HepG2 (cell line): ENCODE data around the gene RFXANK. TPM values are rescaled to one million over a fixed set of nuclear protein-coding genes. Genes with fewer than 3 reads are reported as not detected.

Experiments used
- ATF7-NPFF ChIP-seq: sonication (generic); formaldehyde crosslinking; IDR thresholded peaks from 2 replicates; pipeline ENCODE4 v1.8.1; 2023; ENCODE audit warnings: mild to moderate bottlenecking, low read depth, missing genetic modification reagents, moderate library complexity
- BCL6 ChIP-seq: IDR thresholded peaks from 2 replicates; pipeline ENCODE4 v1.6.1; 2016; ENCODE audit warnings: missing genetic modification reagents, missing compliant biosample characterization
- KDM3A ChIP-seq: IDR thresholded peaks from 2 replicates; pipeline ENCODE4 v1.6.1; 2018; ENCODE audit warnings: low read depth, missing compliant biosample characterization
- NR1H2 ChIP-seq: sonication (generic); formaldehyde crosslinking; IDR thresholded peaks from 2 replicates; pipeline ENCODE4 v1.8.1; 2022; ENCODE audit warnings: low read depth, missing genetic modification reagents, borderline replicate concordance
- NR2F6 ChIP-seq, 2 experiments: IDR thresholded peaks; 2 replicates each; pipeline ENCODE4 v1.6.1; 2016; ENCODE audit warnings: antibody characterized with exemption in 1 of 2, mild to moderate bottlenecking in 1 of 2
- SAP130 ChIP-seq: IDR thresholded peaks from 2 replicates; pipeline ENCODE4 v1.6.1; 2016; ENCODE audit warnings: low read depth
- UBTF ChIP-seq: sonication (generic); formaldehyde crosslinking; IDR thresholded peaks from 2 replicates; pipeline ENCODE4 v1.4.0; 2020; ENCODE audit warnings: mild to moderate bottlenecking, missing genetic modification reagents
- ZMYM4 ChIP-seq: sonication (generic); formaldehyde crosslinking; IDR thresholded peaks from 2 replicates; pipeline ENCODE4 v1.8.1; 2023; ENCODE audit warnings: mild to moderate bottlenecking, missing genetic modification reagents
- ZNF225 ChIP-seq: sonication (generic); formaldehyde crosslinking; IDR thresholded peaks from 2 replicates; pipeline ENCODE4 v1.4.0; 2020; ENCODE audit warnings: mild to moderate bottlenecking, missing genetic modification reagents
- ZNF230 ChIP-seq: sonication (generic); formaldehyde crosslinking; IDR thresholded peaks from 2 replicates; pipeline ENCODE4 v1.4.0; 2020; ENCODE audit warnings: mild to moderate bottlenecking, missing genetic modification reagents
- ZNF329 ChIP-seq: sonication (generic); formaldehyde crosslinking; IDR thresholded peaks from 2 replicates; pipeline ENCODE4 v1.9.0; 2021; ENCODE audit warnings: low read depth, mild to moderate bottlenecking, missing genetic modification reagents
- ZNF441 ChIP-seq: sonication (generic); formaldehyde crosslinking; IDR thresholded peaks from 2 replicates; pipeline ENCODE4 v1.7.0; 2021; ENCODE audit warnings: missing genetic modification reagents, borderline replicate concordance
- ZNF468 ChIP-seq: sonication (generic); formaldehyde crosslinking; IDR thresholded peaks from 2 replicates; pipeline ENCODE4 v1.8.0; 2022; ENCODE audit warnings: mild to moderate bottlenecking, moderate library complexity, missing genetic modification reagents
- ZNF567 ChIP-seq: sonication (generic); formaldehyde crosslinking; IDR thresholded peaks from 2 replicates; pipeline ENCODE4 v1.8.1; 2023; ENCODE audit warnings: mild to moderate bottlenecking, missing genetic modification reagents, borderline replicate concordance
- ZNF614 ChIP-seq: IDR thresholded peaks from 2 replicates; pipeline ENCODE4 v1.6.1; 2018; ENCODE audit warnings: missing biosample characterization, missing genetic modification reagents, inconsistent platforms, borderline replicate concordance
- ZNF749 ChIP-seq: sonication (generic); formaldehyde crosslinking; IDR thresholded peaks from 2 replicates; pipeline ENCODE4 v1.8.0; 2022; ENCODE audit warnings: mild to moderate bottlenecking, missing genetic modification reagents, moderate library complexity, borderline replicate concordance
- polyA plus RNA-seq, 8 experiments: library from polyadenylated mRNA; depleted of rRNA in 3 of 8; stranded (reverse) in 7 of 8; unstranded in 1 of 8; fragments of >200 nt; fragmentation: Illumina TruSeq in 4 of 8; extraction: Trizol in 4 of 8; gene quantifications; 2 replicates each; pipeline versions ENCODE4 v1.2.1 to v1.2.3, GENCODE V29; 2011 to 2016; ENCODE audit warnings: low read depth in 4 of 8, missing spikeins in 1 of 8, mixed read lengths in 1 of 8; ENCODE audit not compliant: insufficient read depth in 1 of 8
- total RNA-seq, 5 experiments: library from RNA; depleted of rRNA; stranded (reverse); fragments of >200 nt; fragmentation: Illumina TruSeq; extraction: Trizol; gene quantifications; 2 replicates each; pipeline ENCODE4 v1.2.3, GENCODE V29; 2016; ENCODE audit warnings: low read depth in 1 of 5
- TF ChIP-seq, protein P1 (sequence below), 2 experiments: sonication (generic) in 1 of 2; formaldehyde crosslinking in 1 of 2; IDR thresholded peaks; 2 replicates each; pipeline versions ENCODE4 v1.4.0 to v1.6.1; 2018 to 2020; ENCODE audit warnings: missing genetic modification reagents in 2 of 2, borderline replicate concordance in 1 of 2, low read depth in 1 of 2, mild to moderate bottlenecking in 1 of 2, missing biosample characterization in 1 of 2
- TF ChIP-seq, protein P2 (sequence below): sonication (generic); formaldehyde crosslinking; IDR thresholded peaks from 2 replicates; pipeline ENCODE4 v1.5.1; 2020; ENCODE audit warnings: missing genetic modification reagents, mild to moderate bottlenecking, borderline replicate concordance
- TF ChIP-seq, protein P3 (sequence below): sonication (generic); formaldehyde crosslinking; IDR thresholded peaks from 2 replicates; pipeline ENCODE4 v1.4.0; 2020; ENCODE audit warnings: missing genetic modification reagents, borderline replicate concordance
- TF ChIP-seq, protein P4 (sequence below): sonication (generic); formaldehyde crosslinking; IDR thresholded peaks from 2 replicates; pipeline ENCODE4 v1.4.0; 2020; ENCODE audit warnings: low read depth, mild to moderate bottlenecking, missing genetic modification reagents

RFXANK gene
- total and polyA plus RNA-seq, 2 of the 13 experiments (the other 11 are each of a cell fraction or from before 2014, with no cell fraction given): 49.9 to 80.7 TPM

GRCh38 chr19:19214892-19215291 is 22.8 kb downstream of the RFXANK start (continued):
- TF ChIP-seq, protein P1, sequence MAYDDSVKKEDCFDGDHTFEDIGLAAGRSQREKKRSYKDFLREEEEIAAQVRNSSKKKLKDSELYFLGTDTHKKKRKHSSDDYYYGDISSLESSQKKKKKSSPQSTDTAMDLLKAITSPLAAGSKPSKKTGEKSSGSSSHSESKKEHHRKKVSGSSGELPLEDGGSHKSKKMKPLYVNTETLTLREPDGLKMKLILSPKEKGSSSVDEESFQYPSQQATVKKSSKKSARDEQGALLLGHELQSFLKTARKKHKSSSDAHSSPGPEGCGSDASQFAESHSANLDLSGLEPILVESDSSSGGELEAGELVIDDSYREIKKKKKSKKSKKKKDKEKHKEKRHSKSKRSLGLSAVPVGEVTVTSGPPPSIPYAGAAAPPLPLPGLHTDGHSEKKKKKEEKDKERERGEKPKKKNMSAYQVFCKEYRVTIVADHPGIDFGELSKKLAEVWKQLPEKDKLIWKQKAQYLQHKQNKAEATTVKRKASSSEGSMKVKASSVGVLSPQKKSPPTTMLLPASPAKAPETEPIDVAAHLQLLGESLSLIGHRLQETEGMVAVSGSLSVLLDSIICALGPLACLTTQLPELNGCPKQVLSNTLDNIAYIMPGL (CRISPR knock-in tag; IDR thresholded peaks at IDR 0.05; ENCODE audit: borderline replicate concordance in 1 of 2, low read depth in 1 of 2): no peak
- TF ChIP-seq ATF7-NPFF (peak; percentile 48; the same call in 1 of the 2 replicates), SAP130 (peak; percentile 79), ZMYM4 (peak; percentile 34; the same call in 1 of the 2 replicates), KDM3A (CRISPR knock-in tag) (no peak), ZNF468 (peak; percentile 79; the same call in 1 of the 2 replicates), ZNF749 (0 out of 2 replicates have a peak, but pooled peaks have one; percentile 58), BCL6 (CRISPR knock-in tag) (peak; percentile 40; the same call in 1 of the 2 replicates), ZNF567 (CRISPR knock-in tag) (no peak), ZNF225 (CRISPR knock-in tag) (0 out of 2 replicates have a peak, but pooled peaks have one; percentile 47), ZNF614 (CRISPR knock-in tag) (0 out of 2 replicates have a peak, but pooled peaks have one; percentile 41), ZNF441 (CRISPR knock-in tag) (peak; percentile 67; the same call in 1 of the 2 replicates), UBTF (0 out of 2 replicates have a peak, but pooled peaks have one; percentile 20), NR2F6 (IDR thresholded peaks at IDR 0.05) (no peak), NR2F6 (CRISPR knock-in tag; IDR thresholded peaks at IDR 0.05) (no peak), NR1H2 (CRISPR knock-in tag) (0 out of 2 replicates have a peak, but pooled peaks have one; percentile 64), ZNF329 (CRISPR knock-in tag) (peak; percentile 68; the same call in 1 of the 2 replicates), ZNF230 (CRISPR knock-in tag) (peak; percentile 70; the same call in 1 of the 2 replicates)
- TF ChIP-seq, protein P2, sequence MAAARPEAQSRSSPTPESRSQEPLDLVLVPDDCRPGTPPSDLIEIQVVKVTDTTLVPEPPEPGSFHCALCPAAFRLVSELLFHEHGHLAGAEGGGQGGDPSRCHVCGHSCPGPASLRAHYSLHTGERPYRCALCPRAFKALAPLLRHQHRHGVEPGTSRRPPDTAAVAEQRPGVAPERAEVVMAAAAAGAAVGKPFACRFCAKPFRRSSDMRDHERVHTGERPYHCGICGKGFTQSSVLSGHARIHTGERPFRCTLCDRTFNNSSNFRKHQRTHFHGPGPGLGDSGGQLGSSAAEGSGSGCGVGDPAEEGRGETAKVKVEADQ: no peak
- TF ChIP-seq, protein P3, sequence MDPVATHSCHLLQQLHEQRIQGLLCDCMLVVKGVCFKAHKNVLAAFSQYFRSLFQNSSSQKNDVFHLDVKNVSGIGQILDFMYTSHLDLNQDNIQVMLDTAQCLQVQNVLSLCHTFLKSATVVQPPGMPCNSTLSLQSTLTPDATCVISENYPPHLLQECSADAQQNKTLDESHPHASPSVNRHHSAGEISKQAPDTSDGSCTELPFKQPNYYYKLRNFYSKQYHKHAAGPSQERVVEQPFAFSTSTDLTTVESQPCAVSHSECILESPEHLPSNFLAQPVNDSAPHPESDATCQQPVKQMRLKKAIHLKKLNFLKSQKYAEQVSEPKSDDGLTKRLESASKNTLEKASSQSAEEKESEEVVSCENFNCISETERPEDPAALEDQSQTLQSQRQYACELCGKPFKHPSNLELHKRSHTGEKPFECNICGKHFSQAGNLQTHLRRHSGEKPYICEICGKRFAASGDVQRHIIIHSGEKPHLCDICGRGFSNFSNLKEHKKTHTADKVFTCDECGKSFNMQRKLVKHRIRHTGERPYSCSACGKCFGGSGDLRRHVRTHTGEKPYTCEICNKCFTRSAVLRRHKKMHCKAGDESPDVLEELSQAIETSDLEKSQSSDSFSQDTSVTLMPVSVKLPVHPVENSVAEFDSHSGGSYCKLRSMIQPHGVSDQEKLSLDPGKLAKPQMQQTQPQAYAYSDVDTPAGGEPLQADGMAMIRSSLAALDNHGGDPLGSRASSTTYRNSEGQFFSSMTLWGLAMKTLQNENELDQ (CRISPR knock-in tag): peak; percentile 81; the same call in 1 of the 2 replicates
- TF ChIP-seq, protein P4, sequence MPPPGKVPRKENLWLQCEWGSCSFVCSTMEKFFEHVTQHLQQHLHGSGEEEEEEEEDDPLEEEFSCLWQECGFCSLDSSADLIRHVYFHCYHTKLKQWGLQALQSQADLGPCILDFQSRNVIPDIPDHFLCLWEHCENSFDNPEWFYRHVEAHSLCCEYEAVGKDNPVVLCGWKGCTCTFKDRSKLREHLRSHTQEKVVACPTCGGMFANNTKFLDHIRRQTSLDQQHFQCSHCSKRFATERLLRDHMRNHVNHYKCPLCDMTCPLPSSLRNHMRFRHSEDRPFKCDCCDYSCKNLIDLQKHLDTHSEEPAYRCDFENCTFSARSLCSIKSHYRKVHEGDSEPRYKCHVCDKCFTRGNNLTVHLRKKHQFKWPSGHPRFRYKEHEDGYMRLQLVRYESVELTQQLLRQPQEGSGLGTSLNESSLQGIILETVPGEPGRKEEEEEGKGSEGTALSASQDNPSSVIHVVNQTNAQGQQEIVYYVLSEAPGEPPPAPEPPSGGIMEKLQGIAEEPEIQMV (CRISPR knock-in tag): no peak
